HG02610 (cell line): Measurements from ENCODE around the gene ELF2.
"Not testable (repeated sequence)": the region's sequence is repeated elsewhere in the genome, so short reads cannot be mapped to it uniquely, and the experiment has no call there.

Experiments
- ATAC-seq: cut with Tn5 transposase; IDR thresholded peaks from one replicate; pipeline ENCODE4 v1.9.1; 2021; ENCODE audit warnings: mild to moderate bottlenecking, moderate library complexity; ENCODE audit not compliant: unreplicated experiment

The ELF2 gene

DNA sequence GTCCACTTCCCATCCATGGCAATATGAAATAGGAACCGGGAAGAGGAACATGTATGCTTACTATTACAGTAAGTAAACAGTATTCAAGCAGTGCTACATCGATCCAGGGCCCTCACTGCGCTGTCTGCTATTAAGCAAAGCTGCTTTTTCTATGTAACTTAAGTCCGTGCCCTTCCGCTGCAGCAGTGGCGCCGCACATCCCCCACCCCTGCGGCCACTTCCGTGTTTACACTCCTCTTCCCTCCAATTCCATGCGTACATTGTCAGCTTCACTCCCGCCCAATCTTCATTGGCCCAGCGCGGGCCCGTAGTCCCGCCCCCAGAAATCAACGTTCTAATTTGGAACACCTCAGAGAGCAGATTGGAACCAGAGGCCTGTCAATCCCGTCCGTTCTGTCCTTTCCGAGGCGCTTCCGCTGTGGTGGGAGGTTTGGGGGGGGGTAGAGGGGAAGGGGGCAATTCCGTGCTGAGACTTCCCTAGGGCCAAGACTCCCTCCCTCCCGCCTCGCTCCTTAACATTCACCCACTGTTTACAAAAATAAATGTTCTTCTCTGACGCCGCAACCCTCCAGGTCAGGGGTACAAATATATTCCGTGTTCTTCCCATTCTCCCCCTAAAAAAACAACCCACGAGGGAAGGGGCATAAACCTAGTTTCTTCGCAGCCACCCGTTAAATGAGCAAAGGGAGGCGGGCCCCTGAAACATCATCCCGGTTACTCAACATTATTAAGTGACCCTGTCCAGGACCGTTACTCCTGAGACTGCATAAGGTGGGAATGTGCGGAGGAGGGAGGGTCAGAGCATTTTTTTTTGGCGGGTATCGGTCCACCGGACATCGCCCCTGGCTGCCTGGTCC, 94.0 kb downstream of the ELF2 start:
- peak; percentile 89 for ATAC-seq

DNA sequence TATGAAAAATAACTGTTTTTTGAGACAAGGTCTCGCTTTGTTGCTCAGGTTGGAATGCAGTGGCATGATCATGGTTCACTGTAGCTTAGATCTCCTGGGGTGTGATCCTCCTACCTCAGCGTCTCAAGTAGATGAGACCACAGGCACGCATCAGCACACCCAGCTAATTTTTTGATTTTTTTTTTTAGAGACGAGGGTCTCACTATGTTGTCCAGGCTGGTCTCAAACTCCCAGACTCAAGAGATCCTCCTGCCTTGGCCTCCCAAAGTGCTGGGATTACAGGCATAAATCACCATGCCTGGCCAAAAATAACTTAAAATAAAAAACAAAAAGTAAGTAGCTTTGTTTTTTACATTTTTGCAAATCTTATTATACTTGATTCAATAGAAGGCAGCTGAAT, 98.1 kb downstream of the ELF2 start:
- ATAC-seq = no peak

DNA sequence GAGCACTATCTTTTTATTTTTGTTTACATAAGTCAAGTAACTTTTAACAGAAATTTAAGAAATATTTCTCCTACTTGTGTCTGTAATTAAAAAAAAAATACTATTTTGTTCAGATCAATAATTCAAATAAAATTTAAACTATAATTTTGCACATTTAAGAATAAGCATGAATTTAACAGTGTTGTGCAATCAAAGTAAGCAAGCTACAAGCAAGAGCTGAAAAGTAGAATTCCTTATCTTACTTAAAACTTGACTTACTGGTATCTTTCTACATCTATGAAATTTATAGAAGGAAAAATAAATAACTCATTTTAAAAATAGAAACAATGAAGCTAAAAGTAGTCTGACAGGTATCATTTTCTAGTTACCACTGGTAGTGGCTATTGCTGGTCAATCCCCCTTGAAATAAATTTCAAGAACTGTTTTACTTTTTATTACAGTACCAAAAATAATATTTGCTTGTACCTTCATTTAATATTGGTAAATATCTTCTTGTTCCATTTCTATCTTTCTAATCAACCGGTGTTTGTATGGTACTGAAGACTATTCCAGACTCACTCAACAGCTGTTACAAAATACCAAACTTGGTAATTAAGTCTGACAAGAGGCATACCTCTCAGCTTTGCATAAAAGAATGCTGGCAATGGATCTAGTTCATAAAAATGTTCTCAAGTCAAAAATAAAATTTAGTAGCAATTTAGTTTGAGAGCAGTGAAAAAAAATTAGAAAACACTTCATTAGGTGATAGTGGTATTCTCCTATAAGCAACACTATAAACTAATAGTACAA, 99.3 kb downstream of the ELF2 start:
- no peak for ATAC-seq

DNA sequence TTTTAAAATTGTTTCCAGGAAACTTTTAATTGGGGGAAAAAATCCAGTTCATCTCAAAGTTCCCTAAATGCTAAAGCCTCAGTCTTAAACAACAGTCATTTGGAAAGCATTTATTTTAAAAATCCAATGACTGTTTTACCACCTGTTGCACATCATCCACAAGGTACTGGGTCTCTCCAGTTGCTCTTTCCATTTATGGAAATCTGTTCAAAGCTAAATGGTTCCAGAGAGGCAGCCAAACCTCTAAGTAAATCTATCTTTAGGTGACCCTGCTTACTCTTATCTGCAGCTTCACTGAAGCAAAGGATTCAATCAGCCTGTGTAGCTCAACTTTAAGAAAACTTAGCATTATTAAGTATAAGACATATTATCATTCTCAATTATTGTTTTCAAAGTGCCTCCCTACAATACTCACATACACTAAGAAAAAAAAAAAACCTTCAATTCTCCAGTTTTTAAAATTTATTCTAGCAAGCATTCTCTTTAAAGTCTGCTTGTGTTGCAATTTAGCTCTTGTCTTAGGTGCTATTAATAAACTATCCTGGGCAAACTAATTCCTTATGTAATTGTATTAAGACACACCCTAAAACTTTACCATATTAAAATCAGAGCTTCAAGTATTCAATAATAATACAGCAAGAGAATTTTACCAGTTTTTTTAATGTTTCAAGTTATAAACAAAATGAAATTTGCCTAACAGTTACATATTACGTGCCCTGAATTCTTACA, 100.8 kb downstream of the ELF2 start:
- peak; percentile 37 for ATAC-seq

DNA sequence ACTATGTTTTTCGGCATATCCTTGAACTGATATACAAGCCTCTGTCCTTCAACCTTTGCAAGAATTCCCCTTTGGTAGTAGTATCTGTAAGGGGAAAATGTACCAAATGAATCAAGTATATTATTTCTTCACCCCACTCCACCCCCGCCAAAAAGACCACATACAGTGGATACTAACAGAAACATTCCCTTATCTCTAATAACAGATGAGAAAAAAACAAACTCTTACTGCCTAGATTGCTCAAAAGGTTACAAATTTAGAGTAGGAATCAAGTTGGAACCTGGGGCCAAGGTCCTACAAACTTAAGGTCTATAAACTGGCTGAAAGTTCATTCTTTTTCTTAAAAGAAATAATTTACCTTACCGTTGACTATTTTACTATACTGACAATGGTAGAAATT, 116.4 kb downstream of the ELF2 start:
- no peak for ATAC-seq

DNA sequence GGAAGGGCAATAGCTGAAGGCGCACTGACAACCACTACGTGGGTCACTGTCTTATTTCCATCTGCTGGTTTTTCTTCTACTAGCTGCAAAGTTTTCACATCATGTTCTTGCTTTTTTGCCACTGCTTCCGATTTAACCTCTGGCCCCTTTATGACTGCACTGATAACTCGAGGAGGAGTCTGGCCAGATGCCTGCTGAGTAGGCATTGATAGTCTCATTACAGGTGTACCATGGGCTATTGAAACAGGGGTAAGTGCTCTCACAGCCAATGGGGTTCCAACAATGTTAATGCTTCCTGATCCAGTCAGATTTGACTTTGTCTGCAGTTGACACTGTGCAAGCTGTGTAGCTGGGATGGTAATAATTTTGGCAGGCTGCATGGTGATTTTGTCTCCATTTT, 118.0 kb downstream of the ELF2 start:
- not testable (repeated sequence) for ATAC-seq

DNA sequence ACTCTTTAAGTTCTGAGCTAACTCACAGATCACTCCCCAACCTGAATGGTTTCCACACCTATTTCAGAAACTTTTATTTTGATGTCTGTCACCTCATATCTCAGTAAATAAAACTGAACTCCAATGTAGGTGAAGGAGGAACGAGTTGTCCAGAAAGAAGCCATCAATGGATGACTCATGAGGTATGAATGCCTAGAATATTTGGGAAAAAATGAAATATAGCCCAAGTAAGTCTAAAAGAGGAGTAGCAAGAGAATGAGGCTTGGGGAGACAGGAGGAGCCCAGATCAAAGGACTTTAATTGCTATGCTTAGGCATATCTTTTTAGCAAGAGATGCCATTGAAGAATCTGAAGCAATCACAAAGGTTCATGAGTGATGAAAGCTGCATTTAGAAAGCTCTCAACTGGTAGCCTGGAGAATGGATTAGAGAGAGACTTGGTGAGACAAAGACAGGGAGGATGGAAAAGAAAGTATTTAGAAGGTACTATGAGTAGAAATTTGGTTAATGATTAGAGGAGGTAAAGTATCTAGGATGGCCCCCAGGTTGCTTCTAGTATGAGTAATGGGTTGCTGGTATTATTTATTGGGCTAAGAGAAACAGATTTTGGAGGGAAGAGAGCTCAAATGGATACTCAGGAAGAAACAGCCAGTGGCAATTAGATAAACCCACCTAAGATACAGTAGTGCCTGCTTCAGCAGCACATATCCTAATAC, 122.1 kb downstream of the ELF2 start:
- ATAC-seq = no peak

DNA sequence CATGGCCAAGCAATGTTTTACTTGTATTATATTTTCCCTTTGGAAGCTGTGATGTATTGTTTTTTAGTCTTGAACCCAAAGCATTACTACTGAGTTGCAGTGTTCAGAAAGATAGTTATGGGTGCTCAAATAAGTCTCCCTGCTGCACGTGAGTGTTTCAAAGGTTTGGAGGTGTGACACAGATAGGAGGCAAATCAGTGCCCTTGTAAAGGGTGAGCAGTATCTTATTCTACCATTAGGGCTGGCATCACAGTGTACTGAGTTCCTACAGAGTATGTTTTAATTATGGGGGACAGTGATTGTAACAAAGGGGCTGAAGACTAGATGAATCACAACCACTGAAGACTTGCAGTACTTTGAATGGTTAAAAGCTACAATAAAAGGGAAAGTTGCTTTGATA, 123.1 kb downstream of the ELF2 start:
- no peak for ATAC-seq

DNA sequence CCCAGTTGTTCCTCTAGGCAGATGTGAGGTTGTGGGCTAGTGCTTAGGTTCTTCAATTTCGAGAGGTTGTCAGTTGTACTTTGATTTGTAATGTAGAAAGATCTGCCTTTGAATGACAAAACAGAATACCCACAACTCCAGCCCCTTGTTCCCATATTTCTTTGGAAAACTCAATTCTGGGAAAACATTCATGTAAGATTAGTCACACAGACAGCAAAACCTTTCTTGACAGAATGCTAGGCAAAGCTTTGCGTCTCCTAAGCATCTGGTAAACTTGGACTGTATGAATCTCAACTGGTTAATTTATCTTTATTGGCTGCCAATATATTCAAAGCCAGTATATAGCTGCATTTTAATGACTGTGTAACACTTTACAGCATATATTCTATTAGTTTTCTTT, 126.6 kb downstream of the ELF2 start:
- ATAC-seq = no peak

DNA sequence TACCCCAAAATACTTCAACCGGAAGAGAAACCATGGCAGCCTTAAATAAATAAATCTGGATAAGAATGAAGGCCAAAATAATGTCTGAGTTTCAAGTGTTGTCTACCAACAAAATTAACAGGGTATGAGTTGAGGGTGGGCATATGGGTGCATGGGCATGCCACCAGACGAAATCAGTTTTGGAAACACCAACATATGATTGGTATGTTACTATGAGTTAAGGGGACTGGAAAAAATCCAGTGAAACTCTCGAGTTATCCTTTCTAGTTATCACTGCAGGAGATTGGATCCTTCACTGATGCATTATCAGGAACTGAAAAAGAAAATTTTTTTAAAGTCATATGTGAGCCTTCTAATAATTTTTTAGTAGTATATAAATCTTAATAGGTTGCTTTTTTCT, 129.0 kb downstream of the ELF2 start:
- no peak for ATAC-seq

DNA sequence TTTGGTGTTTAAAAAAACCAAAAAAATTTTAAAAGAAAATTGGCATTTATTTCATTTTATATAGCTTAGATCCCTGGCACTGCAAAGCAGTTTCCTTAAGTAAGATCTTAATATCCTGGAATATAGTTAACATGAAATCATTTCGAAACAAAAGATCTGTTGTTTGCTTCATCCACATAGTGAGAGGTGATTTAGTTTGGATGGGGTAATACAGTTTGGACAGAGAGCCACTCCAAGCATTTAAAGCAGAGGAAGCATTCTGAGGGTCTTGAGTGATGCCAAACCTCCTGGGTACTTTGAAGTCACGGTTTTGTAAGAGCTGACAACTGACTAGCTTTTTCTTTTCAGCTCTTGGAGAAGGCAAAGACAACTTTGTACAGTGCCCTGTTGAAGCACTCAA, 132.7 kb downstream of the ELF2 start:
- no peak for ATAC-seq

DNA sequence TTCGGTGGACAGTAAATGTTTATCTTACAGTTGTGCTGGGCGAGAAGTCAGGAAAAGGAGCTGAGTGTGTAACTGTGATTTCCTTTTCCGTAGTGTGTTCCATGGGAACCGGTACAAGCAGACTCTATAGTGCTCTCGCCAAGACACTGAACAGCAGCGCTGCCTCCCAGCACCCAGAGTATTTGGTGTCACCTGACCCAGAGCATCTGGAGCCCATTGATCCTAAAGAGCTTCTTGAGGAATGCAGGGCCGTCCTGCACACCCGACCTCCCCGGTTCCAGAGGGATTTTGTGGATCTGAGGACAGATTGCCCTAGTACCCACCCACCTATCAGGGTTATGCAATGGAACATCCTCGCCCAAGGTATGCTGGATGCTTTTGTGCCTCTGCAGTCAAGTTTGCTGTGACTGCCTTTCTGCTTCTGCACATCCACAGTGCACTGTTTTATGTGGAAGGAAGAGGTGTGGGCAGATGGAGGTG, 134.0 kb downstream of the ELF2 start:
- ATAC-seq = no peak

DNA sequence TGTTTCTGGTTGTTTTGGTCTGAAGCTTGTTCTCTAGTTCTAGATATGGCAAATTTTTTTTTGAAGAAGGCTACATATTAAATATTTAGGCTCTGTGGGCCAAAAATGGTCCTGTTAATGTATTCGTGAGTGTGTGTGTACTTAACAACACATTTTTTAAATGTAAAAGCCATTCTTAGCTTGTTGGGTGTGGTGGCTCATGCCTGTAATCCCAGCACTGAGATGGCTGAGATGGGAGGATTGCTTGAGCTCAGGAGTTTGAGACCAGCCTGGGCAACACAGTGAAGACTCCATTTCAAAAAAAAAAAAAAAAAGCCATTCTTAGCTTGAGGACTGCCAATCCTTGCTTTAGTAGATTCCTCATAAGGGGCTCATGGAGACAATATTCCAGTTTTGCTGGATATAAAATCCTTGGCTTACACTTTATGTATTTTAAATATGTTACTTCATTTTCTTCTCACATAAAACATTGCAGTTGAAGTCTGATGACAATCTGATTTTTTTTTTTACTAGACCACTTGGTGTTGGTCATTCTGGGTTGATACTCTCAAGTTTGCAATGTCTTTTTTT, 138.1 kb downstream of the ELF2 start:
- ATAC-seq = no peak

DNA sequence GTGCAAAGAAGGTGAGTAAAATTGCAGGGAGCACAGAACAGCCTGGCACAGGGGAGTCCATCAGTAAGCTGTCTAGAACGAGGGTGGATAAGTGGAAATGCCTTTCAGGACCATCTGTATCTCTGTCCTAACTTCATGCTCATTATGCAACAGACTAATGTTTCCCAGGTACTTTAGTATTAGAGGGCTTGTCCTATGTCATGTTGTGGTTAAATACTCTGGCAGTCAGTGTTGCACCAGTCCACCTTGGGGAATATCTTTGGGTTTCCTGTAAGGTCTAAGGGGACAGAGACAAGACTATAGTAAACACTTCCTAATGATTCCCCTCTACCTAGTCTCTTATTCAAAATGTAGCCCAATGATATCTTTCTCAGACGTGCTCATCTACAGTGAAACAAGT, 140.1 kb downstream of the ELF2 start:
- no peak for ATAC-seq

DNA sequence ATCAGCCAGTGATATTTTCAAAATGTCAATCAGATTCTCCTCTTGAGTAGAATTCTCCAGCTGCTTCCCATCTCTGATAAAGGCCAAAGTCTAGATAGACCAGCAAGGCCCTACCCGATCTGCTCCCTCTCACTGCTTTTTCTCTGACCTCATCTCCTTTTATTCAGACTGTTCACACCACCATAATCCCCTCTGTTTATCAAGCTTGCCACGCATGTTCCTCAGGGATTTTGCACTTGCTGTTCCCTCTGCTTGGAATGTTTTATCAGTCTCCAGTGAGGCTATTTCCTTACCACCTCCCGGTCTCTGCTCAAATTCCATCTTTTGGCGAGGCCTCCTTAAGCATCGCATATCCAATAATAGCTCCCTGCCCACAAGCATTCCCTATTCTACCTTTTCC, 141.4 kb downstream of the ELF2 start:
- no peak for ATAC-seq

DNA sequence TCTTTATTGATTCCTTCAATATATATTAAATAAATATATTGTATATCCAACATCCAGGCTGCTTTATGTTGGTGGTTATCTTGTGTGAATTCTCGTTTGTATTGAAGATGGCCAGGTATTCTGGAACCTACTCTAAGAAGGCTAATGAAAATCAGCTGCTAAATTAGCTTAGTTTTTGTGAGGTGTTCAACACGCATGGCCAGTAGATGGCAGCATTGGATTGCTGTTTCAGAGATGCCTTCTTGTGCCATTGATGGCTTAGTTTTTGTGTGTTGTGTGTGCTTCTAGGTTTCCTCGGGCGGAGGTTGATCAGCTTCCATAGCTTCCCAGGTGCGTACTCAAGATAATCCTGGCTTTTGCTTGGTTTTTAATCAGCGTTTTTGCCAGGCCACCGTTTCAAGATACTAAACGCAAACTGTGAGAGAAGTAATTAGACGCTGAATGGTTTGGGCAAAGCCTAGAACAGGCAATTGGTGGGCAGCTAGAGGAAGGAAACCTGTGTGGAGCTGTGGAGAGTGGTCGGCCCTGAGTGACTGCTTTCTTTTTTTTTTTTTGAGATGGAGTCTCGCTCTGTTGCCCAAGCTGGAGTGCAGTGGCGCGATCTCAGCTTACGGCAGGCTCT, 146.3 kb downstream of the ELF2 start:
- ATAC-seq = peak; percentile 76

DNA sequence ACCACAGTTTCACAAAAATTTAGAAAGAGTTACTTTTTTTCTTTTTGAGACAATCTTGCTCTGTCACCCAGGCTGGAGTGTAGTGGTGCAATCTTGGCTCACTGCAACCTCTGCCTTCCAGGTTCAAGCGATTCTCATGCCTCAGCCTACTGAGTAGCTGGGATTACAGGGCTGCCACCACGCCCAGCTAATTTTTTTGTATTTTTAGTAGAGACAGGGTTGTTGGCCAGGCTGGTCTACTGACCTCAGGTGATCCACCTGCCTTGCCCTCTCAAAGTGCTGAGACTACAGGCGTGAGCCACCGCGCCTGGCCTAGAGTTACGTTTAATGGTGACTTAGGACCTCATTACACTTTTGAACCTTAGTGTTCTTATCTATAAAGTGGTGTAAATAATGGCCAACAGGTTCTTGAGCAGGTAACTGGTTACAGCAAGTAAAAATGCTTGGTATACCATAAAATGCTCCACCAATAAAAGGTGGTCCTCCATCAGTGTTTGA, 147.1 kb downstream of the ELF2 start:
- not testable (repeated sequence) for ATAC-seq

DNA sequence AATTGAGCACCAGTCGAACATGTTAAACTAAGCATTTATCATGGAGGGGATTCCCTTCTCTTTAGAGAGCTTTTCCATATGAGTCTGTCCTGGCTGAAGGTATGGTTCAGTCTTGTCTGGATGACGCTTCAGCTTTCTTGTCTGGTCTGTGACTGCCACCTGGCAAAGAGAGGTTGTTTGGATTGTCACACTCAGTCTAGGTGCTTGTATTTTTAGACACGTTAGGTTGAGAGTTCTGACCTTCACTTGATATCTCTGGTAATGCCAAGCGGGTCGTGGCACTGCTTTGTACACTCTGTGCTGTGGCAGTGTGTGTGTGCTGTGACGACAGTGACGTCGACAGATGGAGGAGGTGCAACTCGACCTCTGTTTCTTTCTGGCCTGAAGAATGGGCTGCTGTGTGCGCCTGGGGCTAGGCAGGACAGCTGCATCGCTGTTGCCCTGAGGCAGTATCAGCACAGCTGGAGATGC, 148.8 kb downstream of the ELF2 start:
- ATAC-seq = no peak

DNA sequence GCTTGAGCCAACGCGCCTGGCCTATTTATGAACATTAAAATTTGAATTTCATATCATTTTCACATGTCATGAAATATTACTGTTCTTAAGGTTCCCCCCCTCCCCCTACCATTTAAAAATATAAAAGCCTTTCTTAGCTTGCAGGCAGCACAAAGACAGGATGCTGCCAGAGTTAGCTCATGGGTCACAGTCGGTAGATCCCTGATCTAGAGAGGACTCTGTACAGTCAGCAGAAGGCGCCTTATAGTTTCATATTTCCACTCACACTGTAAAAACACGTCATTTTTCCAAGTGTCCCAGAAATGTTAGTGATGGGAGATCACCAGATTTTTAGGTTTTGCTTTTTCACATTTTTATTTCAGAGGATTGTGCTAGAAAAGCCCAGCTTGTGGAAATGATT, 149.2 kb downstream of the ELF2 start:
- ATAC-seq = no peak

DNA sequence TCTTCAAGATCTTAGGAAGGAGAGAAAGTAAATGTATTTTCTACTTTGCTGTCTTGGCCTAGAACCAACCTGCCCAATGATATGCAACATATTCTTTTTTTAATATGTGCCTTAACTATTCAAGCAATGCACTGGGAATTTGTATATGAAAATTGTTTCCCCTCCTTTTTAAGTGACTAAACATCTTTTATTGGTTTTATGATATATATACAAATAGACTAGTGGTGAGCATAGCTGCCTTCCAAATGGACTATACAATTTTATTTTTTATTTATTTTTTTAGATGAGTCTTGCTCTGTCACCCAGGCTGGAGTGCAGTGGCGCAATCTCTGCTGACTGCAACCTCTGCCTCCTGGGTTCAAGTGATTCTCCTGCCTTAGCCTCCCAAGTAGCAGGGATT, 151.2 kb downstream of the ELF2 start:
- ATAC-seq = no peak
